ENCODE results near the gene C1QTNF5. TPM values are rescaled to one million over a fixed set of nuclear protein-coding genes. Genes with fewer than 3 reads are reported as not detected.

C1QTNF5 gene
- total RNA-seq, 1 donor from 2014 or later = 0.90 TPM

GRCh38 chr11:119373921-119374631, 33.4 kb upstream of the C1QTNF5 start:
- H3K4me3 ChIP-seq = no peak overlapping the region
- peak overlapping the region; percentile 72 for H3K27ac Mint-ChIP-seq

GRCh38 chr11:119373059-119373920, 32.6 kb upstream of the C1QTNF5 start:
- Mint-ChIP-seq H3K27me3 (ENCODE audit: insufficient read depth, low read depth) (peaks cover 15% of the 10 kb centered on the region), H3K27ac (no peak overlapping the region), H3K9me3 (no peaks in the 10 kb centered on the region), H3K36me3 (no peaks in the 10 kb centered on the region), H3K4me3 (no peak overlapping the region), H3K4me1 (peaks cover 67% of the 10 kb centered on the region)
- no peak overlapping the region for H3K4me3 ChIP-seq
- no peaks in the 10 kb centered on the region for H3K27me3 ChIP-seq
- H3K79me2 ChIP-seq (ENCODE audit: low read depth) = no peaks in the 10 kb centered on the region
- H3K27ac ChIP-seq = no peak overlapping the region
- no peaks in the 10 kb centered on the region for H3K9me3 ChIP-seq (ENCODE audit: low read depth)
- no peak overlapping the region for H3K9ac ChIP-seq
- H2AFZ ChIP-seq (replicated peaks) = no peak overlapping the region
- H4K20me1 ChIP-seq (ENCODE audit: low read depth) = peaks cover 3% of the 10 kb centered on the region
- H3F3A ChIP-seq (ENCODE audit: low read depth) = peaks cover 37% of the 10 kb centered on the region
- TF ChIP-seq EZH2 (IDR thresholded peaks at IDR 0.05) = no peak
- no peaks in the 10 kb centered on the region for H3K36me3 ChIP-seq
- peaks cover 60% of the 10 kb centered on the region for H3K4me1 ChIP-seq
- H3K4me2 ChIP-seq = no peak overlapping the region
- DNase-seq (ENCODE audit: low spot score) = no peak

More at GRCh38 chr11:119373921-119374631, 33.4 kb upstream of the C1QTNF5 start:
- Histone ChIP-seq H3K4me1 (peaks cover 65% of the 10 kb centered on the region), H3K36me3 (no peaks in the 10 kb centered on the region), H3F3A (ENCODE audit: low read depth) (peaks cover 44% of the 10 kb centered on the region), H3K79me2 (ENCODE audit: low read depth) (no peaks in the 10 kb centered on the region), H3K9me3 (ENCODE audit: low read depth) (no peaks in the 10 kb centered on the region), H3K4me2 (peak overlapping the region; percentile 28), H3K9ac (no peak overlapping the region), H3K27me3 (no peaks in the 10 kb centered on the region), H4K20me1 (ENCODE audit: low read depth) (peaks cover 6% of the 10 kb centered on the region), H3K27ac (no peak overlapping the region), H2AFZ (replicated peaks) (no peak overlapping the region)
- Mint-ChIP-seq H3K27me3 (ENCODE audit: insufficient read depth, low read depth) (peaks cover 15% of the 10 kb centered on the region), H3K4me1 (peaks cover 67% of the 10 kb centered on the region), H3K36me3 (no peaks in the 10 kb centered on the region), H3K9me3 (no peaks in the 10 kb centered on the region), H3K4me3 (peak overlapping the region; percentile 24)
- TF ChIP-seq EZH2 (IDR thresholded peaks at IDR 0.05) (no peak), CTCF (IDR thresholded peaks at IDR 0.05) (peak; percentile 94)
- DNase-seq (ENCODE audit: low spot score) = peak; percentile 89

- DNase-seq (ENCODE audit: low spot score) = no peak
- Mint-ChIP-seq H3K4me3 (no peak overlapping the region), H3K4me1 (peaks cover 69% of the 10 kb centered on the region), H3K9me3 (no peaks in the 10 kb centered on the region), H3K27me3 (ENCODE audit: insufficient read depth, low read depth) (peaks cover 15% of the 10 kb centered on the region), H3K36me3 (no peaks in the 10 kb centered on the region), H3K27ac (peak overlapping the region; percentile 75)
- peaks cover 52% of the 10 kb centered on the region for H3K4me1 ChIP-seq
- no peaks in the 10 kb centered on the region for H3K79me2 ChIP-seq (ENCODE audit: low read depth)
- no peaks in the 10 kb centered on the region for H3K36me3 ChIP-seq
- peaks cover 28% of the 10 kb centered on the region for H3F3A ChIP-seq (ENCODE audit: low read depth)
- no peak overlapping the region for H3K27ac ChIP-seq
- no peak overlapping the region for H3K9ac ChIP-seq
- TF ChIP-seq EZH2phosphoT487 (IDR thresholded peaks at IDR 0.05) (no peak), CTCF (IDR thresholded peaks at IDR 0.05) (no peak), EZH2 (IDR thresholded peaks at IDR 0.05) (no peak)
- H3K27me3 ChIP-seq = no peaks in the 10 kb centered on the region
- H3K4me3 ChIP-seq = no peak overlapping the region
- H2AFZ ChIP-seq (replicated peaks) = no peak overlapping the region
- no peak overlapping the region for H3K4me2 ChIP-seq
- no peaks in the 10 kb centered on the region for H3K9me3 ChIP-seq (ENCODE audit: low read depth)
- no peaks in the 10 kb centered on the region for H4K20me1 ChIP-seq (ENCODE audit: low read depth)
Measured at GRCh38 chr11:119372260-119373058, 31.8 kb upstream of the C1QTNF5 start.
